Breast epithelium (tissue), 3 donors: Measurements from ENCODE around the gene ADPRS.

ENCODE experiments used
- POLR2A ChIP-seq: fragments of 450-650 bp; IDR thresholded peaks from one replicate; pipeline ENCODE4 v1.6.1; 2016; ENCODE audit warnings: antibody characterized with exemption, mild to moderate bottlenecking, moderate library complexity
- TF ChIP-seq, protein P1 (sequence below), 3 donors: fragments of 450-650 bp; IDR thresholded peaks; one replicate each; pipeline ENCODE4 v1.5.1; 2016 to 2017; ENCODE audit warnings: antibody characterized with exemption in 3 of 3, mild to moderate bottlenecking in 3 of 3, moderate library complexity in 3 of 3

GRCh38 chr1:36053978-36054377 is 34.7 kb upstream of the ADPRS start:
- no peak for TF ChIP-seq POLR2A
- TF ChIP-seq, protein P1, sequence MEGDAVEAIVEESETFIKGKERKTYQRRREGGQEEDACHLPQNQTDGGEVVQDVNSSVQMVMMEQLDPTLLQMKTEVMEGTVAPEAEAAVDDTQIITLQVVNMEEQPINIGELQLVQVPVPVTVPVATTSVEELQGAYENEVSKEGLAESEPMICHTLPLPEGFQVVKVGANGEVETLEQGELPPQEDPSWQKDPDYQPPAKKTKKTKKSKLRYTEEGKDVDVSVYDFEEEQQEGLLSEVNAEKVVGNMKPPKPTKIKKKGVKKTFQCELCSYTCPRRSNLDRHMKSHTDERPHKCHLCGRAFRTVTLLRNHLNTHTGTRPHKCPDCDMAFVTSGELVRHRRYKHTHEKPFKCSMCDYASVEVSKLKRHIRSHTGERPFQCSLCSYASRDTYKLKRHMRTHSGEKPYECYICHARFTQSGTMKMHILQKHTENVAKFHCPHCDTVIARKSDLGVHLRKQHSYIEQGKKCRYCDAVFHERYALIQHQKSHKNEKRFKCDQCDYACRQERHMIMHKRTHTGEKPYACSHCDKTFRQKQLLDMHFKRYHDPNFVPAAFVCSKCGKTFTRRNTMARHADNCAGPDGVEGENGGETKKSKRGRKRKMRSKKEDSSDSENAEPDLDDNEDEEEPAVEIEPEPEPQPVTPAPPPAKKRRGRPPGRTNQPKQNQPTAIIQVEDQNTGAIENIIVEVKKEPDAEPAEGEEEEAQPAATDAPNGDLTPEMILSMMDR (IDR thresholded peaks at IDR 0.05) = no peak
